Amniotic stem cell (primary cell): Measurements from ENCODE around the gene NABP1.
"Not testable (repeated sequence)": the region's sequence is repeated elsewhere in the genome, so short reads cannot be mapped to it uniquely, and the experiment has no call there.

Experiments
- DNase-seq: peaks from one replicate; lab custom pipeline; 2025; lab: John Stamatoyannopoulos, UW

NABP1 gene, protein sequence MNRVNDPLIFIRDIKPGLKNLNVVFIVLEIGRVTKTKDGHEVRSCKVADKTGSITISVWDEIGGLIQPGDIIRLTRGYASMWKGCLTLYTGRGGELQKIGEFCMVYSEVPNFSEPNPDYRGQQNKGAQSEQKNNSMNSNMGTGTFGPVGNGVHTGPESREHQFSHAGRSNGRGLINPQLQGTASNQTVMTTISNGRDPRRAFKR

GRCh38 chr2:191677646-191678436, at the start of gene NABP1:
Gene NABP1 (plus strand): TSS chr2:191678136. CDS start chr2:191678615, 479 bp downstream.
- peak; percentile 98 for DNase-seq

- DNase-seq = no peak
Observed at GRCh38 chr2:191629001-191629453, 48.9 kb upstream of the NABP1 start.

- DNase-seq = no peak
Observed at GRCh38 chr2:191629976-191630712, 47.8 kb upstream of the NABP1 start.

- DNase-seq = no peak
Observed at GRCh38 chr2:191631754-191632153, 46.2 kb upstream of the NABP1 start.

- DNase-seq = no peak
Observed at GRCh38 chr2:191632426-191632825, 45.5 kb upstream of the NABP1 start.

GRCh38 chr2:191634791-191635190, 43.1 kb upstream of the NABP1 start:
- DNase-seq = no peak

DNA sequence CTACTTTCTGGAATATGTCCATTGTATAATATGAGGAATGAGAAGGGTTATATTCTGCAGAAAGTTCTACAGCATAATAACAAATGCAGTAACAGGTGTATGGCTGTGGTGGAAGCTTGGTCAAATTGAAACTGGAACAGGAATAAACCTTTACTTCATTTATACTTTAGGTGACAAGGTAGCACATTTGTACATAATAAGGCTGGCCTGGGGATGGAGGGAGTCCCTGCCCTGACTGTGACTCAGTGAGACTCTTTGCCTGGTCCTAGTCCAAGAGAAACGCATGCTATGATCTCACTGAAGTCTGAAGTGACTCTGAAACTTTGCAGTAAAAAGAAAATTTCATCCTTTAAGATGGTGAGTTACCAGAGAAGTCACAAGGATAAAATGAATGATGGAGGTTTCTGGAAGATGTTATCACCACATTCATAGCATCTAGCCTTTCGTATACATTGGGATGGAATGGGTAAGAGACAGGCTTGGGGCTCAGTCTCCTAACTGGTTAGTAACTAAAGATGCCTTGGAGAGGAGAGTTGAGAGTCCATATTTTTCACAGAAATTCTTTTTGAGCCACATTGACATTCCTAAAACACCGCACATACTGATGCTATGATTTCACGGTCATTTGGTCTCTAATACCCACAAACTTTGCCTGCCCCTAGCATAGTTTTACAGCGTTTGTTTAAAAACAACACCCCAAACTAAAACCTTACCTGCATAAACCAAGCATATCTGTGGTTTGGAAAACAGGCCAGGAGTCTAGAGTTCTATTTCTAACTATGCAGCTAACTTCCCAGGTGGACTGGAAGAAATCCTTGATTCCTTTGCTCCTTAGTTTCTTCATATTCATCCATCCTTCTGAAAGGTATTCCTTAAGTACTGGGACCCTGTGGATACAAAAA, 42.4 kb upstream of the NABP1 start:
- peak; percentile 60 for DNase-seq

GRCh38 chr2:191636235-191636543, 41.7 kb upstream of the NABP1 start:
- no peak for DNase-seq

DNA sequence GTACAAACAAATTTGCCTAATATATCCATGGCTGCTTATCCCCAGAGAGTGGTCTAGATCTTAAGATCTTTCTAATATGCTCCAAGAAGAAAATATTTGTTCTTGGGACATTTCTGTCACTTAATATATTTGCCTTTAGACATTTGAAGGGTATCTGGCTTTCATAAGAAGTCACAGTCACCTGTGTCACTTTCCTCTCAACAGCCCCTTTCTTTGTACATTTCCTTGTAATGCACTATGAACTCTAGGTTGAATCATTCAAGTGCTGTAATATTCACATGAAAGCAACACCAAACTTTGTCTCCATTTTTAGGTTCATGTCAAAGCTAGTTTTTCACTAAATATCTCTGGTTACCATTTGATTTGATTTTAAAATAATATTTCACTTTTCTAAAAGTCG, 41.4 kb upstream of the NABP1 start:
- DNase-seq = no peak

DNA sequence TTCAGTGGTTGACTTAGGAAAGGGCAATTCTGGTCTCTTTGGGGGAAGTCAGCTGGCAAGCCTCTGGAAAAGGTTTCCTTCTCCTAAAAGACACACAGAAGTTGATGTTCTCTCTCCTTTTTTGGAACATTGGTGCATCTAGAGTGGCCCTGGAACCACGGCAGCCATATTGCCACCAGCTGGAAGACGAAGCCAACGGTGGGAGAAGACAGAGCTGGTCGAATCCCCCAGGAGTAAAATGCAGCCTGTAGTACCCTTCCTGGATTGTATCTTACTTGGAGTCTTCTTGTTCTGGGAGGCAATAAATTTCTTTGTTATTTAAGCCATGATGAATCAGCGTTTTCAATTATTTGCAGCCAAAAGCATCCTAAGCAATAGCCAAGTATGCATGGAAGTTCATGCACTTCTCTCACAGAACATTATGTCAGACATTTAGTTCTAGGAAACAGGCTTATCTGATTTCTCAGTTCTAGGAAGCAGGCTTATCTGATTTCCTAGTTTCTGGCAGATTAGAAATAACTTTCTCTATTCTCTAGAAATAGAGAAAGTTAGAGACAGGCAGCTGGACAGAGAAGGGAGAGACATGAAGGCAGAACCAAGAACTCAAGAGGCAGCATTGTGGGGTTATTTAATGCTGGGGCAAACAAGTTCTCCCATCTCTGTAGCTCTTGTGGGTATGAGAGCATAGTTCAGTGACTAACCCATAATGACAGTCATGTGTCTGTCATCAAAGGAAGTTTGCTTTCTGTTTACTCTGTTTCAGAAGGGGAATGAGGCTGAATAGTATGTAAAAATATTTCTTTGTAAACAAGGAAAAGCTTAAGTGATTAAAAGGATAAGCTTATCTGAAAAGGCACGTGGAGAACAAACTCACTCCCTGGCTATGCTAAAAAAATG, 40.5 kb upstream of the NABP1 start:
- no peak for DNase-seq

DNA sequence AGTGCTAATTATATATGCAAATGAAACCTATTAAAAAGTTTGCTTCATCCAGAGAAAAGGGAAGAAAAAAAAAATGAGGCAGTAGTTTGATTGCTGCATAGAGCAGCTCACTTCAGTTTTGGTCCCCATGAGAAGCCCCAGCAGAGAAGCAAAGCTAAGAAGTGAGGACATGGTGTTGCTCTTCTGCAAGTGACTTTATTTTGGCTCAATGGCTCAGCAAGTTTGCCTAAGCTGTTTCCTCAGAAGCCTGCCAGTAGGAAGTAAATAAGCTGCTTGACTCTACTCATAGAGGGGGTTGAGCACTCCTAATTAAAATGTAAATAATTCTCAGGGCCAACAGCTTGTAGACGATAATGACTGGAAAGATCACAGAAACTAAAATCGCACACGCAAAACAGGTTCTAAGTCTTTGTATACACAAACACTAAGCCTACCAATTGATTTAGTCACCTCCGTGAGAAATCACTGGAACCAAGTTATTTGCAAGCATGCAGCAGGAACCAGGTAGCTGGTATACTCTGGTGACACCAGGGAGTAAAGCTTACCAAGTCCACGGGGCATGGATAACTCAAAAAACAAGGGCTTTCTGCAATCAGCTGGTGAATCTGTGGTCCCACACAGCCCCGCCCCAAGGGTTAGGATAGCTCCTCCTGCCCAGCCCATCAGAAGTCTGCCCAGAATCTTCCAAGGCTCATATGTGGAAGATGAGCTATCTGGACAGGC, 39.7 kb upstream of the NABP1 start:
- DNase-seq = no peak

GRCh38 chr2:191638802-191639172, 39.1 kb upstream of the NABP1 start:
- DNase-seq = no peak

GRCh38 chr2:191641609-191642008, 36.3 kb upstream of the NABP1 start:
- no peak for DNase-seq

- DNase-seq = no peak
Observed at GRCh38 chr2:191642541-191642940, 35.4 kb upstream of the NABP1 start.

- no peak for DNase-seq
Observed at GRCh38 chr2:191643429-191643828, 34.5 kb upstream of the NABP1 start.

DNA sequence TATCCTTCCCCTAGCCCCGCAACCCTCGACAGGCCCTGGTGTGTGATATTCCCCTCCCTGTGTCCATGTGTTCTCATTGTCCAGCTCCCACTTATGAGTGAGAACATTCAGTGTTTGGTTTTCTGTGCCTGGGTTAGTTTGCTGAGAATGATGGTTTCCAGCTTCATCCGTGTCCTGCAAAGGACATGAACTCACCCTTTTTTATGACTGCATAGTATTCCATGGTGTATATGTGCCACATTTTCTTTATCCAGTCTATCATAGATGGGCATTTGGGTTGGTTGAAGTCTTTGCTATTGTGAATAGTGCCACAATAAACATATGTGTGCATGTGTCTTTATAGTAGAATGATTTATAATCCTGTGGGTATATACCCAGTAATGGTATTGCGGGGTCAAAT, 33.3 kb upstream of the NABP1 start:
- not testable (repeated sequence) for DNase-seq

- no peak for DNase-seq
Observed at GRCh38 chr2:191645032-191645431, 32.9 kb upstream of the NABP1 start.

- DNase-seq = no peak
Observed at GRCh38 chr2:191645434-191646162, 32.3 kb upstream of the NABP1 start.

- no peak for DNase-seq
Observed at GRCh38 chr2:191646163-191646902, 31.6 kb upstream of the NABP1 start.
